GM23338 (cell line): ENCODE data around the gene S100PBP. TPM values are rescaled to one million over a fixed set of nuclear protein-coding genes. Genes with fewer than 3 reads are reported as not detected.

Experiments used
- ATAC-seq: fragments of 200-7000 bp; cut with Tn5 transposase; 3 replicates; pipeline ENCODE4 v1.9.1; 2020
- DNase-seq: peaks from one replicate; pipeline ENCODE4 v3.0.0-alpha.2; 2015; ENCODE audit warnings: low spot score
- H2AFZ ChIP-seq: fragments of 200-600 bp; sonication (generic); 2 replicates; pipeline ENCODE4 v1.8.0; 2016; ENCODE audit warnings: antibody characterized with exemption, mild to moderate bottlenecking, moderate library complexity
- H3F3A ChIP-seq: fragments of 200-600 bp; sonication (generic); replicated peaks from 2 replicates; pipeline ENCODE4 v1.8.0; 2017; ENCODE audit warnings: antibody characterized with exemption, mixed run types, low read depth
- H3K27ac ChIP-seq: fragments of 200-600 bp; sonication (generic); 2 replicates; pipeline ENCODE4 v1.6.1; 2016; ENCODE audit warnings: low read depth
- H3K27me3 ChIP-seq: fragments of 200-600 bp; sonication (generic); 2 replicates; pipeline ENCODE4 v1.8.0; 2016; ENCODE audit warnings: mild to moderate bottlenecking, mixed run types, moderate library complexity; ENCODE audit not compliant: insufficient read depth
- H3K36me3 ChIP-seq: fragments of 200-600 bp; sonication (generic); 2 replicates; pipeline ENCODE4 v1.8.0; 2016; ENCODE audit warnings: mild to moderate bottlenecking; ENCODE audit not compliant: insufficient read depth
- H3K4me1 ChIP-seq: fragments of 200-600 bp; sonication (generic); 2 replicates; pipeline ENCODE4 v1.8.0; 2016; ENCODE audit warnings: mild to moderate bottlenecking, moderate library complexity; ENCODE audit not compliant: insufficient read depth
- H3K4me2 ChIP-seq: fragments of 200-600 bp; sonication (generic); 2 replicates; pipeline ENCODE4 v1.7.1; 2017; ENCODE audit warnings: mixed run types
- H3K4me3 ChIP-seq: fragments of 200-600 bp; sonication (generic); 2 replicates; pipeline ENCODE4 v1.6.1; 2016; ENCODE audit warnings: mixed run types
- H3K79me2 ChIP-seq: fragments of 200-600 bp; sonication (generic); replicated peaks from 2 replicates; pipeline ENCODE4 v1.8.0; 2017; ENCODE audit warnings: mild to moderate bottlenecking; ENCODE audit not compliant: insufficient read depth
- H3K9me2 ChIP-seq: fragments of 200-600 bp; sonication (generic); 2 replicates; pipeline ENCODE4 v1.8.0; 2017; ENCODE audit not compliant: insufficient read depth
- H4K20me1 ChIP-seq: fragments of 200-600 bp; sonication (generic); replicated peaks from 2 replicates; pipeline ENCODE4 v1.8.0; 2017; ENCODE audit warnings: mild to moderate bottlenecking; ENCODE audit not compliant: insufficient read depth
- H3K27ac Mint-ChIP-seq: 2 replicates; pipeline ENCODE4 v1.8.0; 2020; ENCODE audit warnings: inconsistent platforms, mild to moderate bottlenecking, moderate library complexity, mixed read lengths
- H3K27me3 Mint-ChIP-seq: 3 replicates; pipeline ENCODE4 v1.8.0; 2022; ENCODE audit warnings: low read depth, mild to moderate bottlenecking, moderate library complexity, mixed read lengths, inconsistent platforms; ENCODE audit not compliant: insufficient read depth, poor library complexity
- H3K36me3 Mint-ChIP-seq: 3 replicates; pipeline ENCODE4 v1.8.0; 2021; ENCODE audit warnings: low read depth, mild to moderate bottlenecking, inconsistent platforms, moderate library complexity, mixed read lengths
- H3K4me1 Mint-ChIP-seq: 3 replicates; pipeline ENCODE4 v1.8.0; 2020; ENCODE audit warnings: mild to moderate bottlenecking, inconsistent platforms, mixed read lengths
- H3K4me3 Mint-ChIP-seq: 3 replicates; pipeline ENCODE4 v1.8.0; 2021; ENCODE audit warnings: moderate library complexity, mild to moderate bottlenecking, inconsistent platforms, mixed read lengths
- H3K9me3 Mint-ChIP-seq: 3 replicates; pipeline ENCODE4 v1.8.0; 2020; ENCODE audit warnings: moderate library complexity, mild to moderate bottlenecking, inconsistent platforms, mixed read lengths
- CREB1 ChIP-seq: fragments of 250-450 bp; sonication (Bioruptor Pico); IDR thresholded peaks from 2 replicates; pipeline ENCODE4 v1.5.0; 2020; ENCODE audit warnings: low read depth, mild to moderate bottlenecking, moderate library complexity
- JUNB ChIP-seq: IDR thresholded peaks from one replicate; pipeline ENCODE4 v1.6.1; 2016; ENCODE audit warnings: antibody characterized with exemption; ENCODE audit not compliant: unreplicated experiment
- NANOG ChIP-seq: IDR thresholded peaks from 2 replicates; pipeline ENCODE4 v1.6.1; 2016; ENCODE audit warnings: antibody characterized with exemption, borderline replicate concordance
- STAT1 ChIP-seq: IDR thresholded peaks from one replicate; pipeline ENCODE4 v1.6.1; 2016; ENCODE audit warnings: antibody characterized with exemption; ENCODE audit not compliant: unreplicated experiment
- ZNF114 ChIP-seq: fragments of 250-450 bp; sonication (Bioruptor Pico); IDR thresholded peaks from 2 replicates; pipeline ENCODE4 v1.5.0; 2020; ENCODE audit warnings: mild to moderate bottlenecking, moderate library complexity
- ZNF331 ChIP-seq: fragments of 250-450 bp; sonication (Bioruptor Pico); IDR thresholded peaks from 2 replicates; pipeline ENCODE4 v1.5.0; 2020; ENCODE audit warnings: low read depth, mild to moderate bottlenecking, moderate library complexity
- polyA plus RNA-seq: library from polyadenylated mRNA; unstranded; fragments of >200 nt; fragmentation: Nextera tagmentation; extraction: Ambion mirVana; gene quantifications from 2 replicates; pipeline ENCODE4 v1.2.1, GENCODE V29; 2016
- total RNA-seq: library from RNA; depleted of rRNA; stranded (reverse); fragments of >200 nt; shearing (Covaris generic); gene quantifications from 2 replicates; pipeline ENCODE4 v1.2.3, GENCODE V29; 2014
- TF ChIP-seq, protein P1 (sequence below): IDR thresholded peaks from one replicate; pipeline ENCODE4 v1.6.1; 2018; ENCODE audit warnings: antibody characterized with exemption; ENCODE audit not compliant: unreplicated experiment
- TF ChIP-seq, protein P2 (sequence below): fragments of 250-450 bp; sonication (Bioruptor Pico); IDR thresholded peaks from 2 replicates; pipeline ENCODE4 v1.5.0; 2020; ENCODE audit warnings: mild to moderate bottlenecking, moderate library complexity
- TF ChIP-seq, protein P3 (sequence below), 2 experiments: fragments of 200-600 bp in 1 of 2; sonication (generic) in 1 of 2; conservative IDR thresholded peaks; 2 replicates each; pipeline versions ENCODE4 v1.5.1 to v1.6.1; 2016 to 2017; ENCODE audit warnings: antibody characterized with exemption in 2 of 2, low read depth in 2 of 2, mild to moderate bottlenecking in 2 of 2, moderate library complexity in 1 of 2

S100PBP gene
- total and polyA plus RNA-seq, 2 experiments from 2014 or later: 30.6 to 65.2 TPM

DNA sequence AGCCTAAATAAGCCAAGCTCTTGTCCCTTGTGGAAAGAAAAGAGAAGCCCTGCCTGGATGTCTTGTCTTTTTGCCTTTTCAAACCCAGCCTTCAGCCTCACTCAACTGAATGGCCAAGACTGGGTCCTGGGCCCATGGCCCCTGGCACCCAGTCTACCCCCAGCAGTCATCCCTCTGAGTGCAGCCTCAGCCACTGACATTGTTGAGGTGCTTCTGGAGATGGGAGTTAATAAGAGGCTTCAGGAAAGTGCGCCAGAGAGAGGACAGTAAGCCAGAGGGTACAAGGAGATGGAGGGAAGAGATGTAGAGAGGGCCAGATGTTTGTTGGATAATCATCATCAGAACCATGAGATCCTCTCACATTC, 46.4 kb downstream of the S100PBP start:
- ATAC-seq (no peak), DNase-seq (no peak)
- H2AFZ ChIP-seq: no peak overlapping the region
- no peak overlapping the region for H3K4me3 Mint-ChIP-seq
- H4K20me1 ChIP-seq: 0 out of 2 replicates have a peak, but pooled peaks cover 8% of the 10 kb centered on the region
- no peak overlapping the region for H3K4me3 ChIP-seq
- no peak overlapping the region for H3K27ac ChIP-seq
- H3K4me1 Mint-ChIP-seq: no peaks in the 10 kb centered on the region; the same call in 2 of the 3 replicates
- H3K27ac Mint-ChIP-seq: no peak overlapping the region
- no peaks in the 10 kb centered on the region for H3K9me3 Mint-ChIP-seq
- no peak for TF ChIP-seq NANOG
- H3K36me3 ChIP-seq: no peaks in the 10 kb centered on the region
- H3K27me3 Mint-ChIP-seq: peaks cover 1% of the 10 kb centered on the region
- no peaks in the 10 kb centered on the region for H3F3A ChIP-seq
- H3K9me2 ChIP-seq: no peaks in the 10 kb centered on the region
- no peak overlapping the region for H3K4me2 ChIP-seq
- H3K36me3 Mint-ChIP-seq: peaks cover 5% of the 10 kb centered on the region; the same call in 2 of the 3 replicates
- no peaks in the 10 kb centered on the region for H3K79me2 ChIP-seq
- no peaks in the 10 kb centered on the region for H3K4me1 ChIP-seq
- H3K27me3 ChIP-seq: peaks cover 7% of the 10 kb centered on the region

DNA sequence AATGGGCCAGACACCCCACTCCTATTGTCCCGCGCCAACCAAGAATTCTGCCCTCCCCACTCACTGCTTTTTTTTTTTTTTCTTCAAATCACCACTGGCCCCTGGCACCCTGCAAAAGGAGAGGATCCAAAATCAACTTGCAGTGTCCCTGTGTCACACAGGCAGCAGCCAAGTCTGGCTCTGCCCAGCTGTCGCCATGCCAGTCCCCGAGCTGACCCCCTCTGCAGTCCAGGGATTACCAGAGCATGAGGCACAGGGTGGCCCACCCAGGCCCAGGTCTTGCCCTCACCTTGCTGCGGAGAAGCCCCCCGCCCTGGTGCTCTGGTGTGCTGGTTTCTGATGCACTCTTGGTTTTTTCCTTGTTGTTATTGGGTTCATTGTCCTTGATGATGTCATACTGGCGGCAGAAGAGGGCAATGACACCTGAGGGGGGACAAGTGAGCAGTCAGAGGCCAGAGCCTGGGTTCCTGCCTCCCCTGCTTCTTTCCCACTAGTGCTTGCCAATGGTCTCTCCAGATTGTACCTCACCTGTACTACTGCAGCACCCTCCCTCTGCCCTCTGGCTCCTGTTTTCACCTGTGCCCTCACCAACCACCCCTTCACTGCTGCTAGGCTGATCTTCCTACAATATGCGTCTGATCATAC, 47.0 kb downstream of the S100PBP start:
- H3K9me3 Mint-ChIP-seq: no peaks in the 10 kb centered on the region
- H3K4me1 Mint-ChIP-seq: peaks cover 4% of the 10 kb centered on the region
- 0 out of 2 replicates have a peak, but pooled peaks cover 2% of the 10 kb centered on the region for H4K20me1 ChIP-seq
- no peak overlapping the region for H3K4me3 Mint-ChIP-seq
- H3K4me1 ChIP-seq: peaks cover under 1% of the 10 kb centered on the region; the same call in 1 of the 2 replicates
- peaks cover 5% of the 10 kb centered on the region; the same call in 2 of the 3 replicates for H3K36me3 Mint-ChIP-seq
- H3K4me2 ChIP-seq: no peak overlapping the region
- H3K27ac Mint-ChIP-seq: no peak overlapping the region
- no peak for ATAC-seq
- no peaks in the 10 kb centered on the region for H3K9me2 ChIP-seq
- H3K4me3 ChIP-seq: no peak overlapping the region
- H3K27me3 Mint-ChIP-seq: peaks cover 6% of the 10 kb centered on the region
- H3F3A ChIP-seq: no peaks in the 10 kb centered on the region
- no peak for DNase-seq
- no peak overlapping the region for H2AFZ ChIP-seq
- H3K79me2 ChIP-seq: no peaks in the 10 kb centered on the region
- H3K27ac ChIP-seq: no peak overlapping the region
- H3K27me3 ChIP-seq: peaks cover 13% of the 10 kb centered on the region
- H3K36me3 ChIP-seq: no peaks in the 10 kb centered on the region
- TF ChIP-seq, protein P1, sequence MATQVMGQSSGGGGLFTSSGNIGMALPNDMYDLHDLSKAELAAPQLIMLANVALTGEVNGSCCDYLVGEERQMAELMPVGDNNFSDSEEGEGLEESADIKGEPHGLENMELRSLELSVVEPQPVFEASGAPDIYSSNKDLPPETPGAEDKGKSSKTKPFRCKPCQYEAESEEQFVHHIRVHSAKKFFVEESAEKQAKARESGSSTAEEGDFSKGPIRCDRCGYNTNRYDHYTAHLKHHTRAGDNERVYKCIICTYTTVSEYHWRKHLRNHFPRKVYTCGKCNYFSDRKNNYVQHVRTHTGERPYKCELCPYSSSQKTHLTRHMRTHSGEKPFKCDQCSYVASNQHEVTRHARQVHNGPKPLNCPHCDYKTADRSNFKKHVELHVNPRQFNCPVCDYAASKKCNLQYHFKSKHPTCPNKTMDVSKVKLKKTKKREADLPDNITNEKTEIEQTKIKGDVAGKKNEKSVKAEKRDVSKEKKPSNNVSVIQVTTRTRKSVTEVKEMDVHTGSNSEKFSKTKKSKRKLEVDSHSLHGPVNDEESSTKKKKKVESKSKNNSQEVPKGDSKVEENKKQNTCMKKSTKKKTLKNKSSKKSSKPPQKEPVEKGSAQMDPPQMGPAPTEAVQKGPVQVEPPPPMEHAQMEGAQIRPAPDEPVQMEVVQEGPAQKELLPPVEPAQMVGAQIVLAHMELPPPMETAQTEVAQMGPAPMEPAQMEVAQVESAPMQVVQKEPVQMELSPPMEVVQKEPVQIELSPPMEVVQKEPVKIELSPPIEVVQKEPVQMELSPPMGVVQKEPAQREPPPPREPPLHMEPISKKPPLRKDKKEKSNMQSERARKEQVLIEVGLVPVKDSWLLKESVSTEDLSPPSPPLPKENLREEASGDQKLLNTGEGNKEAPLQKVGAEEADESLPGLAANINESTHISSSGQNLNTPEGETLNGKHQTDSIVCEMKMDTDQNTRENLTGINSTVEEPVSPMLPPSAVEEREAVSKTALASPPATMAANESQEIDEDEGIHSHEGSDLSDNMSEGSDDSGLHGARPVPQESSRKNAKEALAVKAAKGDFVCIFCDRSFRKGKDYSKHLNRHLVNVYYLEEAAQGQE: no peak
- TF ChIP-seq ZNF331 (CRISPR knock-in tag) (no peak), JUNB (no peak), STAT1 (no peak), ZNF114 (CRISPR knock-in tag) (no peak), CREB1 (CRISPR knock-in tag) (no peak)
- TF ChIP-seq, protein P2, sequence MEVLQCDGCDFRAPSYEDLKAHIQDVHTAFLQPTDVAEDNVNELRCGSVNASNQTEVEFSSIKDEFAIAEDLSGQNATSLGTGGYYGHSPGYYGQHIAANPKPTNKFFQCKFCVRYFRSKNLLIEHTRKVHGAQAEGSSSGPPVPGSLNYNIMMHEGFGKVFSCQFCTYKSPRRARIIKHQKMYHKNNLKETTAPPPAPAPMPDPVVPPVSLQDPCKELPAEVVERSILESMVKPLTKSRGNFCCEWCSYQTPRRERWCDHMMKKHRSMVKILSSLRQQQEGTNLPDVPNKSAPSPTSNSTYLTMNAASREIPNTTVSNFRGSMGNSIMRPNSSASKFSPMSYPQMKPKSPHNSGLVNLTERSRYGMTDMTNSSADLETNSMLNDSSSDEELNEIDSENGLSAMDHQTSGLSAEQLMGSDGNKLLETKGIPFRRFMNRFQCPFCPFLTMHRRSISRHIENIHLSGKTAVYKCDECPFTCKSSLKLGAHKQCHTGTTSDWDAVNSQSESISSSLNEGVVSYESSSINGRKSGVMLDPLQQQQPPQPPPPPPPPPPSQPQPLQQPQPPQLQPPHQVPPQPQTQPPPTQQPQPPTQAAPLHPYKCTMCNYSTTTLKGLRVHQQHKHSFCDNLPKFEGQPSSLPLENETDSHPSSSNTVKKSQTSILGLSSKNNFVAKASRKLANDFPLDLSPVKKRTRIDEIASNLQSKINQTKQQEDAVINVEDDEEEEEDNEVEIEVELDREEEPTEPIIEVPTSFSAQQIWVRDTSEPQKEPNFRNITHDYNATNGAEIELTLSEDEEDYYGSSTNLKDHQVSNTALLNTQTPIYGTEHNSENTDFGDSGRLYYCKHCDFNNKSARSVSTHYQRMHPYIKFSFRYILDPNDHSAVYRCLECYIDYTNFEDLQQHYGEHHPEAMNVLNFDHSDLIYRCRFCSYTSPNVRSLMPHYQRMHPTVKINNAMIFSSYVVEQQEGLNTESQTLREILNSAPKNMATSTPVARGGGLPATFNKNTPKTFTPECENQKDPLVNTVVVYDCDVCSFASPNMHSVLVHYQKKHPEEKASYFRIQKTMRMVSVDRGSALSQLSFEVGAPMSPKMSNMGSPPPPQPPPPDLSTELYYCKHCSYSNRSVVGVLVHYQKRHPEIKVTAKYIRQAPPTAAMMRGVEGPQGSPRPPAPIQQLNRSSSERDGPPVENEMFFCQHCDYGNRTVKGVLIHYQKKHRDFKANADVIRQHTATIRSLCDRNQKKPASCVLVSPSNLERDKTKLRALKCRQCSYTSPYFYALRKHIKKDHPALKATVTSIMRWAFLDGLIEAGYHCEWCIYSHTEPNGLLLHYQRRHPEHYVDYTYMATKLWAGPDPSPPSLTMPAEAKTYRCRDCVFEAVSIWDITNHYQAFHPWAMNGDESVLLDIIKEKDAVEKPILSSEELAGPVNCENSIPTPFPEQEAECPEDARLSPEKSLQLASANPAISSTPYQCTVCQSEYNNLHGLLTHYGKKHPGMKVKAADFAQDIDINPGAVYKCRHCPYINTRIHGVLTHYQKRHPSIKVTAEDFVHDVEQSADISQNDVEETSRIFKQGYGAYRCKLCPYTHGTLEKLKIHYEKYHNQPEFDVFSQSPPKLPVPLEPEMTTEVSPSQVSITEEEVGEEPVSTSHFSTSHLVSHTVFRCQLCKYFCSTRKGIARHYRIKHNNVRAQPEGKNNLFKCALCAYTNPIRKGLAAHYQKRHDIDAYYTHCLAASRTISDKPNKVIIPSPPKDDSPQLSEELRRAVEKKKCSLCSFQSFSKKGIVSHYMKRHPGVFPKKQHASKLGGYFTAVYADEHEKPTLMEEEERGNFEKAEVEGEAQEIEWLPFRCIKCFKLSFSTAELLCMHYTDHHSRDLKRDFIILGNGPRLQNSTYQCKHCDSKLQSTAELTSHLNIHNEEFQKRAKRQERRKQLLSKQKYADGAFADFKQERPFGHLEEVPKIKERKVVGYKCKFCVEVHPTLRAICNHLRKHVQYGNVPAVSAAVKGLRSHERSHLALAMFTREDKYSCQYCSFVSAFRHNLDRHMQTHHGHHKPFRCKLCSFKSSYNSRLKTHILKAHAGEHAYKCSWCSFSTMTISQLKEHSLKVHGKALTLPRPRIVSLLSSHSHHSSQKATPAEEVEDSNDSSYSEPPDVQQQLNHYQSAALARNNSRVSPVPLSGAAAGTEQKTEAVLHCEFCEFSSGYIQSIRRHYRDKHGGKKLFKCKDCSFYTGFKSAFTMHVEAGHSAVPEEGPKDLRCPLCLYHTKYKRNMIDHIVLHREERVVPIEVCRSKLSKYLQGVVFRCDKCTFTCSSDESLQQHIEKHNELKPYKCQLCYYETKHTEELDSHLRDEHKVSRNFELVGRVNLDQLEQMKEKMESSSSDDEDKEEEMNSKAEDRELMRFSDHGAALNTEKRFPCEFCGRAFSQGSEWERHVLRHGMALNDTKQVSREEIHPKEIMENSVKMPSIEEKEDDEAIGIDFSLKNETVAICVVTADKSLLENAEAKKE (CRISPR knock-in tag): no peak
- TF ChIP-seq, protein P3, sequence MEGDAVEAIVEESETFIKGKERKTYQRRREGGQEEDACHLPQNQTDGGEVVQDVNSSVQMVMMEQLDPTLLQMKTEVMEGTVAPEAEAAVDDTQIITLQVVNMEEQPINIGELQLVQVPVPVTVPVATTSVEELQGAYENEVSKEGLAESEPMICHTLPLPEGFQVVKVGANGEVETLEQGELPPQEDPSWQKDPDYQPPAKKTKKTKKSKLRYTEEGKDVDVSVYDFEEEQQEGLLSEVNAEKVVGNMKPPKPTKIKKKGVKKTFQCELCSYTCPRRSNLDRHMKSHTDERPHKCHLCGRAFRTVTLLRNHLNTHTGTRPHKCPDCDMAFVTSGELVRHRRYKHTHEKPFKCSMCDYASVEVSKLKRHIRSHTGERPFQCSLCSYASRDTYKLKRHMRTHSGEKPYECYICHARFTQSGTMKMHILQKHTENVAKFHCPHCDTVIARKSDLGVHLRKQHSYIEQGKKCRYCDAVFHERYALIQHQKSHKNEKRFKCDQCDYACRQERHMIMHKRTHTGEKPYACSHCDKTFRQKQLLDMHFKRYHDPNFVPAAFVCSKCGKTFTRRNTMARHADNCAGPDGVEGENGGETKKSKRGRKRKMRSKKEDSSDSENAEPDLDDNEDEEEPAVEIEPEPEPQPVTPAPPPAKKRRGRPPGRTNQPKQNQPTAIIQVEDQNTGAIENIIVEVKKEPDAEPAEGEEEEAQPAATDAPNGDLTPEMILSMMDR (conservative IDR thresholded peaks at IDR 0.05; ENCODE audit: low read depth in 2 of 2): no peak
